ENCODE data around the gene SH3BP4. TPM values are rescaled to one million over a fixed set of nuclear protein-coding genes. Genes with fewer than 3 reads are reported as not detected.

Gene SH3BP4
- total and polyA plus RNA-seq, 2 of the 13 experiments (the other 11 are each of a cell fraction or from before 2014, with no cell fraction given): 34.6 to 99.1 TPM

DNA sequence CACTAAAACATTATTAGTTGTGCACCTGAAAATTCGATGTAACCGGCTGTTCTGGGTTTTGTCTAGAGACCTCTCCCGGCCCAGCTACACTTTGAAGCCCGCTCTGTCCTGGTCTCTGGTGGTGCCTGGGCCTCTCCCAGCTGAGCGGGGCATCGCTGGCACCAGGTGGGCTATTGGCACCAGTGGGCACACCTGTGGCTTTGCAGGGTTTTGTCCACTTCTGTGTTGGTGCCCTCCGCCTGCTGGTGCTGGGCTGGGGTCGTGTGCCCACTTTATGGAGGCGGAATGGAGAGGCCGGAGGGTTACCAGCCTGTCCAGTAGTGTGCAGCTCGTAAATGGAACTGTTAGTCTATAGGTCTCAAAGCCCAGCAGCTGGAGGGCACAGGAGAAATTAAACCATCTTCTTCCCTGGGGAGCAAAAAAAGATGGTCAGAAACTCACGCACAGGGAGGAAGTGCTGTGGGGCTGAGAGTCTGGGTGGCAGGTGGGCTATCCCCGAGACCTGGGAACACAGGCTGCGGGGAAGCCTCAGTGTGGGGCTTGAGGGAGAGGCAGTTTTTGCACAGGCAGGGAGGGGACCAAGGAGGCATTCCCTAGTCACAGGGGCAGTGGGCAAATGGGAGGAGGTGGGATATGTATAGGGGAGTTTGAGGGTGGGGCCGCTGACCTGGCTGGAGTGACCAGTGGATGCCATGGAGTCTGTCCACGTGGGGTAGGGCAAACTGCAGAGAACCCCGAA, 30.4 kb downstream of the SH3BP4 start (continued):
- TF ChIP-seq ZNF574 (CRISPR knock-in tag; IDR thresholded peaks at IDR 0.05): no peak
- TF ChIP-seq ZBTB7B (CRISPR knock-in tag; IDR thresholded peaks at IDR 0.05): no peak
- 0 out of 2 replicates have a peak, but pooled peaks have one; percentile 6 for TF ChIP-seq SALL1 (CRISPR knock-in tag; IDR thresholded peaks at IDR 0.05)
- no peak for TF ChIP-seq RAD21 (CRISPR knock-in tag; IDR thresholded peaks at IDR 0.05)
- TF ChIP-seq, protein P1, sequence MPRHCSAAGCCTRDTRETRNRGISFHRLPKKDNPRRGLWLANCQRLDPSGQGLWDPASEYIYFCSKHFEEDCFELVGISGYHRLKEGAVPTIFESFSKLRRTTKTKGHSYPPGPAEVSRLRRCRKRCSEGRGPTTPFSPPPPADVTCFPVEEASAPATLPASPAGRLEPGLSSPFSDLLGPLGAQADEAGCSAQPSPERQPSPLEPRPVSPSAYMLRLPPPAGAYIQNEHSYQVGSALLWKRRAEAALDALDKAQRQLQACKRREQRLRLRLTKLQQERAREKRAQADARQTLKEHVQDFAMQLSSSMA (CRISPR knock-in tag; IDR thresholded peaks at IDR 0.05): no peak
- no peak for TF ChIP-seq XBP1 (CRISPR knock-in tag; IDR thresholded peaks at IDR 0.05)
- TF ChIP-seq, protein P2, sequence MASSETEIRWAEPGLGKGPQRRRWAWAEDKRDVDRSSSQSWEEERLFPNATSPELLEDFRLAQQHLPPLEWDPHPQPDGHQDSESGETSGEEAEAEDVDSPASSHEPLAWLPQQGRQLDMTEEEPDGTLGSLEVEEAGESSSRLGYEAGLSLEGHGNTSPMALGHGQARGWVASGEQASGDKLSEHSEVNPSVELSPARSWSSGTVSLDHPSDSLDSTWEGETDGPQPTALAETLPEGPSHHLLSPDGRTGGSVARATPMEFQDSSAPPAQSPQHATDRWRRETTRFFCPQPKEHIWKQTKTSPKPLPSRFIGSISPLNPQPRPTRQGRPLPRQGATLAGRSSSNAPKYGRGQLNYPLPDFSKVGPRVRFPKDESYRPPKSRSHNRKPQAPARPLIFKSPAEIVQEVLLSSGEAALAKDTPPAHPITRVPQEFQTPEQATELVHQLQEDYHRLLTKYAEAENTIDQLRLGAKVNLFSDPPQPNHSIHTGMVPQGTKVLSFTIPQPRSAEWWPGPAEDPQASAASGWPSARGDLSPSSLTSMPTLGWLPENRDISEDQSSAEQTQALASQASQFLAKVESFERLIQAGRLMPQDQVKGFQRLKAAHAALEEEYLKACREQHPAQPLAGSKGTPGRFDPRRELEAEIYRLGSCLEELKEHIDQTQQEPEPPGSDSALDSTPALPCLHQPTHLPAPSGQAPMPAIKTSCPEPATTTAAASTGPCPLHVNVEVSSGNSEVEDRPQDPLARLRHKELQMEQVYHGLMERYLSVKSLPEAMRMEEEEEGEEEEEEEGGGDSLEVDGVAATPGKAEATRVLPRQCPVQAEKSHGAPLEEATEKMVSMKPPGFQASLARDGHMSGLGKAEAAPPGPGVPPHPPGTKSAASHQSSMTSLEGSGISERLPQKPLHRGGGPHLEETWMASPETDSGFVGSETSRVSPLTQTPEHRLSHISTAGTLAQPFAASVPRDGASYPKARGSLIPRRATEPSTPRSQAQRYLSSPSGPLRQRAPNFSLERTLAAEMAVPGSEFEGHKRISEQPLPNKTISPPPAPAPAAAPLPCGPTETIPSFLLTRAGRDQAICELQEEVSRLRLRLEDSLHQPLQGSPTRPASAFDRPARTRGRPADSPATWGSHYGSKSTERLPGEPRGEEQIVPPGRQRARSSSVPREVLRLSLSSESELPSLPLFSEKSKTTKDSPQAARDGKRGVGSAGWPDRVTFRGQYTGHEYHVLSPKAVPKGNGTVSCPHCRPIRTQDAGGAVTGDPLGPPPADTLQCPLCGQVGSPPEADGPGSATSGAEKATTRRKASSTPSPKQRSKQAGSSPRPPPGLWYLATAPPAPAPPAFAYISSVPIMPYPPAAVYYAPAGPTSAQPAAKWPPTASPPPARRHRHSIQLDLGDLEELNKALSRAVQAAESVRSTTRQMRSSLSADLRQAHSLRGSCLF (CRISPR knock-in tag; IDR thresholded peaks at IDR 0.05; ENCODE audit: borderline replicate concordance): no peak
- TF ChIP-seq NR2F1 (CRISPR knock-in tag; IDR thresholded peaks at IDR 0.05): no peak
- no peak for TF ChIP-seq HMGXB3 (CRISPR knock-in tag; IDR thresholded peaks at IDR 0.05; ENCODE audit: borderline replicate concordance)
- peak; percentile 75; the same call in 1 of the 2 replicates for TF ChIP-seq KDM5B (CRISPR knock-in tag; IDR thresholded peaks at IDR 0.05; ENCODE audit: borderline replicate concordance)
- no peak for TF ChIP-seq CTCF (CRISPR knock-in tag; IDR thresholded peaks at IDR 0.05)
- no peak for TF ChIP-seq CBFB (CRISPR knock-in tag; IDR thresholded peaks at IDR 0.05)
- TF ChIP-seq HNRNPK (IDR thresholded peaks at IDR 0.05; ENCODE audit: low read depth, low read length, poor library complexity, severe bottlenecking): no peak

Data from HepG2 (cell line).